K562 (cell line): ENCODE results near the gene LCN12. TPM values are rescaled to one million over a fixed set of nuclear protein-coding genes. Genes with fewer than 3 reads are reported as not detected.

Experiments used
- ASH1L ChIP-seq: fragments of 450-650 bp; IDR thresholded peaks from 2 replicates; pipeline ENCODE4 v1.6.1; 2018; ENCODE audit warnings: borderline replicate concordance, mild to moderate bottlenecking, low read depth; ENCODE audit not compliant: partially characterized antibody
- BACH1 ChIP-seq: fragments of 200-800 bp; sonication (Bioruptor generic); IDR thresholded peaks from 2 replicates; pipeline ENCODE4 v1.6.1; 2016; ENCODE audit warnings: missing genetic modification characterization, missing compliant biosample characterization
- BMI1 ChIP-seq: fragments of 150-350 bp; IDR thresholded peaks from 2 replicates; pipeline ENCODE4 v1.6.1; 2014; ENCODE audit warnings: low read length
- L3MBTL2 ChIP-seq: fragments of 450-650 bp; IDR thresholded peaks from 2 replicates; pipeline ENCODE4 v1.6.1; 2016; ENCODE audit warnings: mild to moderate bottlenecking, moderate library complexity
- RAD21 ChIP-seq, 2 experiments: fragments of 250-450 bp in 1 of 2; fragments of 450-650 bp in 1 of 2; sonication (Bioruptor Pico) in 1 of 2; formaldehyde crosslinking in 1 of 2; IDR thresholded peaks in 1 of 2; conservative IDR thresholded peaks in 1 of 2; 2 replicates each; pipeline versions ENCODE4 v1.4.0 to v1.8.0; 2020 to 2022; ENCODE audit warnings: mild to moderate bottlenecking in 2 of 2, moderate library complexity in 1 of 2
- STAG1 ChIP-seq: sonication (generic); formaldehyde crosslinking; IDR thresholded peaks from 2 replicates; pipeline ENCODE4 v1.5.0; 2020; ENCODE audit warnings: missing genetic modification reagents, borderline replicate concordance
- THRAP3 ChIP-seq: fragments of 450-650 bp; IDR thresholded peaks from 2 replicates; pipeline ENCODE4 v1.6.1; 2016; ENCODE audit warnings: mild to moderate bottlenecking, inconsistent platforms, borderline replicate concordance
- ZFP1 ChIP-seq: fragments of 450-650 bp; formaldehyde crosslinking; IDR thresholded peaks from 2 replicates; pipeline ENCODE4 v1.4.0; 2020; ENCODE audit warnings: mild to moderate bottlenecking, mixed read lengths
- polyA plus RNA-seq, 8 experiments: library from polyadenylated mRNA; depleted of rRNA in 4 of 8; stranded (reverse) in 5 of 8; unstranded in 3 of 8; fragments of >200 nt; fragmentation: Nextera tagmentation in 2 of 8; fragmentation: Illumina TruSeq in 1 of 8; extraction: Ambion mirVana in 2 of 8; extraction: Trizol in 1 of 8; gene quantifications; 2 replicates each; pipeline versions ENCODE4 v1.2.1 to v1.2.3, GENCODE V29; 2011 to 2014; ENCODE audit warnings: inconsistent platforms in 1 of 8, missing spikeins in 1 of 8
- total RNA-seq, 7 experiments: library from RNA; depleted of rRNA in 6 of 7; stranded (reverse); fragments of >200 nt in 6 of 7; fragmentation: Illumina TruSeq in 2 of 7; extraction: Trizol in 2 of 7; gene quantifications; 2 replicates each; pipeline versions ENCODE4 v1.2.1 to v1.2.3, GENCODE V29; 2011 to 2021; ENCODE audit warnings: low replicate concordance in 1 of 7
- TF ChIP-seq, protein P1 (sequence below): sonication (generic); formaldehyde crosslinking; IDR thresholded peaks from 2 replicates; pipeline ENCODE4 v1.9.0; 2022; ENCODE audit warnings: mild to moderate bottlenecking, missing genetic modification reagents
- TF ChIP-seq, protein P2 (sequence below): fragments of 250-450 bp; sonication (Bioruptor Pico); IDR thresholded peaks from 2 replicates; pipeline ENCODE4 v1.4.0; 2020; ENCODE audit warnings: mild to moderate bottlenecking, moderate library complexity
- TF ChIP-seq, protein P3 (sequence below): fragments of 450-650 bp; formaldehyde crosslinking; IDR thresholded peaks from 2 replicates; pipeline ENCODE4 v1.4.0; 2020; ENCODE audit warnings: mild to moderate bottlenecking
- TF ChIP-seq, protein P4 (sequence below): fragments of 450-650 bp; conservative IDR thresholded peaks from 2 replicates; pipeline ENCODE4 v1.6.1; 2016; ENCODE audit warnings: missing genetic modification characterization, low read depth, mild to moderate bottlenecking, missing compliant biosample characterization, moderate library complexity
- TF ChIP-seq, protein P5 (sequence below): sonication (generic); formaldehyde crosslinking; IDR thresholded peaks from 2 replicates; pipeline ENCODE4 v1.8.1; 2022; ENCODE audit warnings: missing genetic modification reagents
- TF ChIP-seq, protein P6 (sequence below): fragments of 450-650 bp; IDR thresholded peaks from 2 replicates; pipeline ENCODE4 v1.6.1; 2016; ENCODE audit warnings: missing biosample characterization, missing genetic modification characterization

LCN12 gene
- total and polyA plus RNA-seq, 9 of the 15 experiments (the other 6 are each of a cell fraction or from before 2014, with no cell fraction given), result 0.05 TPM; not detected in 8

DNA sequence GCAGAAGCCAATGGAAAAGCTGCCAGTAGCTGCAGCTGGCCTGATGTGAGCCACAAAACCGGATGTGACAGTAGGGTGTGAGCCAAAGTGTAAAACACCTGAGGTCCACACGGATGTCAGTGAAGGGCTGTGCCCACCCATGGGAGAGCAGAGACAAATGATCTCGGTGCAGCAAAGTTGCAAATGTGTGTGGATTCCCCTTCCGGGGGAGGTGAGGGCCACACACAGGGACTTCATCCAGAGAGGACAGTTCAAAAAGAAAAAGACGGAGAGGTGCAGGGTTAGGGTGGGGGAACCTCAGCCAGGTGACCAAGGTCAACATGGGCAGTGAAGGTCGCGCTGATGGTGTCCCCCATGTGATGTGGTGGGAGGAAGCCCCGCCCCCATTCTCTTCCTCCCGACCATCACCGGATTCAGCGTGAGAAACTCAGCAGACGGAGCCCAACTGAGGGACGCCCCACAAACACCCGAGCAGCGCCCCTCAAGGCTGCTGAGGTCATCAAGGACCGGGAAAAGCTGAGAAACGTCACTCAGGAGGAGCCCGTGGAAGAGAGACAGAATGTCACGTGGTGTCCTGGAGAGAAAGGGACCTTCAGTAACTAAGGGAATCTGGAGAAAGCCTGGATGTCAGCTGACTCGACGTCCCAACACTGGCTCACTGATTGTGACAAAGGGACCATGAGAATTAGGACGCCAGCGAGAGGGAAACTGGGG lies 13.9 kb downstream of the LCN12 start (continued):
- TF ChIP-seq RAD21 (CRISPR knock-in tag; conservative IDR thresholded peaks at IDR 0.05 in 1 of 2, IDR thresholded peaks at IDR 0.05 in 1 of 2) (no peak), ASH1L (no peak), THRAP3 (no peak), BACH1 (tag) (no peak), STAG1 (CRISPR knock-in tag) (no peak), L3MBTL2 (peak; percentile 71), ZFP1 (CRISPR knock-in tag) (no peak), BMI1 (no peak)
- TF ChIP-seq, protein P1, sequence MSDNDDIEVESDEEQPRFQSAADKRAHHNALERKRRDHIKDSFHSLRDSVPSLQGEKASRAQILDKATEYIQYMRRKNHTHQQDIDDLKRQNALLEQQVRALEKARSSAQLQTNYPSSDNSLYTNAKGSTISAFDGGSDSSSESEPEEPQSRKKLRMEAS, result peak; percentile 48; the same call in 1 of the 2 replicates
- TF ChIP-seq, protein P2, sequence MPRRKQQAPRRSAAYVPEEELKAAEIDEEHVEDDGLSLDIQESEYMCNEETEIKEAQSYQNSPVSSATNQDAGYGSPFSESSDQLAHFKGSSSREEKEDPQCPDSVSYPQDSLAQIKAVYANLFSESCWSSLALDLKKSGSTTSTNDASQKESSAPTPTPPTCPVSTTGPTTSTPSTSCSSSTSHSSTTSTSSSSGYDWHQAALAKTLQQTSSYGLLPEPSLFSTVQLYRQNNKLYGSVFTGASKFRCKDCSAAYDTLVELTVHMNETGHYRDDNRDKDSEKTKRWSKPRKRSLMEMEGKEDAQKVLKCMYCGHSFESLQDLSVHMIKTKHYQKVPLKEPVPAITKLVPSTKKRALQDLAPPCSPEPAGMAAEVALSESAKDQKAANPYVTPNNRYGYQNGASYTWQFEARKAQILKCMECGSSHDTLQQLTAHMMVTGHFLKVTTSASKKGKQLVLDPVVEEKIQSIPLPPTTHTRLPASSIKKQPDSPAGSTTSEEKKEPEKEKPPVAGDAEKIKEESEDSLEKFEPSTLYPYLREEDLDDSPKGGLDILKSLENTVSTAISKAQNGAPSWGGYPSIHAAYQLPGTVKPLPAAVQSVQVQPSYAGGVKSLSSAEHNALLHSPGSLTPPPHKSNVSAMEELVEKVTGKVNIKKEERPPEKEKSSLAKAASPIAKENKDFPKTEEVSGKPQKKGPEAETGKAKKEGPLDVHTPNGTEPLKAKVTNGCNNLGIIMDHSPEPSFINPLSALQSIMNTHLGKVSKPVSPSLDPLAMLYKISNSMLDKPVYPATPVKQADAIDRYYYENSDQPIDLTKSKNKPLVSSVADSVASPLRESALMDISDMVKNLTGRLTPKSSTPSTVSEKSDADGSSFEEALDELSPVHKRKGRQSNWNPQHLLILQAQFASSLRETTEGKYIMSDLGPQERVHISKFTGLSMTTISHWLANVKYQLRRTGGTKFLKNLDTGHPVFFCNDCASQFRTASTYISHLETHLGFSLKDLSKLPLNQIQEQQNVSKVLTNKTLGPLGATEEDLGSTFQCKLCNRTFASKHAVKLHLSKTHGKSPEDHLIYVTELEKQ (CRISPR knock-in tag), result no peak
- TF ChIP-seq, protein P3, sequence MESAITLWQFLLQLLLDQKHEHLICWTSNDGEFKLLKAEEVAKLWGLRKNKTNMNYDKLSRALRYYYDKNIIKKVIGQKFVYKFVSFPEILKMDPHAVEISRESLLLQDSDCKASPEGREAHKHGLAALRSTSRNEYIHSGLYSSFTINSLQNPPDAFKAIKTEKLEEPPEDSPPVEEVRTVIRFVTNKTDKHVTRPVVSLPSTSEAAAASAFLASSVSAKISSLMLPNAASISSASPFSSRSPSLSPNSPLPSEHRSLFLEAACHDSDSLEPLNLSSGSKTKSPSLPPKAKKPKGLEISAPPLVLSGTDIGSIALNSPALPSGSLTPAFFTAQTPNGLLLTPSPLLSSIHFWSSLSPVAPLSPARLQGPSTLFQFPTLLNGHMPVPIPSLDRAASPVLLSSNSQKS (CRISPR knock-in tag), result no peak
- TF ChIP-seq, protein P4, sequence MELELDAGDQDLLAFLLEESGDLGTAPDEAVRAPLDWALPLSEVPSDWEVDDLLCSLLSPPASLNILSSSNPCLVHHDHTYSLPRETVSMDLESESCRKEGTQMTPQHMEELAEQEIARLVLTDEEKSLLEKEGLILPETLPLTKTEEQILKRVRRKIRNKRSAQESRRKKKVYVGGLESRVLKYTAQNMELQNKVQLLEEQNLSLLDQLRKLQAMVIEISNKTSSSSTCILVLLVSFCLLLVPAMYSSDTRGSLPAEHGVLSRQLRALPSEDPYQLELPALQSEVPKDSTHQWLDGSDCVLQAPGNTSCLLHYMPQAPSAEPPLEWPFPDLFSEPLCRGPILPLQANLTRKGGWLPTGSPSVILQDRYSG, result no peak
- TF ChIP-seq, protein P5, sequence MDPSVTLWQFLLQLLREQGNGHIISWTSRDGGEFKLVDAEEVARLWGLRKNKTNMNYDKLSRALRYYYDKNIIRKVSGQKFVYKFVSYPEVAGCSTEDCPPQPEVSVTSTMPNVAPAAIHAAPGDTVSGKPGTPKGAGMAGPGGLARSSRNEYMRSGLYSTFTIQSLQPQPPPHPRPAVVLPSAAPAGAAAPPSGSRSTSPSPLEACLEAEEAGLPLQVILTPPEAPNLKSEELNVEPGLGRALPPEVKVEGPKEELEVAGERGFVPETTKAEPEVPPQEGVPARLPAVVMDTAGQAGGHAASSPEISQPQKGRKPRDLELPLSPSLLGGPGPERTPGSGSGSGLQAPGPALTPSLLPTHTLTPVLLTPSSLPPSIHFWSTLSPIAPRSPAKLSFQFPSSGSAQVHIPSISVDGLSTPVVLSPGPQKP (CRISPR knock-in tag), result no peak
- TF ChIP-seq, protein P6, sequence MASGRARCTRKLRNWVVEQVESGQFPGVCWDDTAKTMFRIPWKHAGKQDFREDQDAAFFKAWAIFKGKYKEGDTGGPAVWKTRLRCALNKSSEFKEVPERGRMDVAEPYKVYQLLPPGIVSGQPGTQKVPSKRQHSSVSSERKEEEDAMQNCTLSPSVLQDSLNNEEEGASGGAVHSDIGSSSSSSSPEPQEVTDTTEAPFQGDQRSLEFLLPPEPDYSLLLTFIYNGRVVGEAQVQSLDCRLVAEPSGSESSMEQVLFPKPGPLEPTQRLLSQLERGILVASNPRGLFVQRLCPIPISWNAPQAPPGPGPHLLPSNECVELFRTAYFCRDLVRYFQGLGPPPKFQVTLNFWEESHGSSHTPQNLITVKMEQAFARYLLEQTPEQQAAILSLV (tag), result no peak
